Stimulated activated naive CD4-positive, alpha-beta T cell (primary cell): ENCODE data around the gene SLC6A20.

ENCODE experiments used
- DNase-seq, 6 experiments: peaks; one replicate each; lab custom pipeline; 2025; lab: John Stamatoyannopoulos, UW

Gene SLC6A20, protein sequence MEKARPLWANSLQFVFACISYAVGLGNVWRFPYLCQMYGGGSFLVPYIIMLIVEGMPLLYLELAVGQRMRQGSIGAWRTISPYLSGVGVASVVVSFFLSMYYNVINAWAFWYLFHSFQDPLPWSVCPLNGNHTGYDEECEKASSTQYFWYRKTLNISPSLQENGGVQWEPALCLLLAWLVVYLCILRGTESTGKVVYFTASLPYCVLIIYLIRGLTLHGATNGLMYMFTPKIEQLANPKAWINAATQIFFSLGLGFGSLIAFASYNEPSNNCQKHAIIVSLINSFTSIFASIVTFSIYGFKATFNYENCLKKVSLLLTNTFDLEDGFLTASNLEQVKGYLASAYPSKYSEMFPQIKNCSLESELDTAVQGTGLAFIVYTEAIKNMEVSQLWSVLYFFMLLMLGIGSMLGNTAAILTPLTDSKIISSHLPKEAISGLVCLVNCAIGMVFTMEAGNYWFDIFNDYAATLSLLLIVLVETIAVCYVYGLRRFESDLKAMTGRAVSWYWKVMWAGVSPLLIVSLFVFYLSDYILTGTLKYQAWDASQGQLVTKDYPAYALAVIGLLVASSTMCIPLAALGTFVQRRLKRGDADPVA

GRCh38 chr3:45795882-45796765, at the start of gene SLC6A20:
SLC6A20 (minus strand) TSS chr3:45796536; CDS start chr3:45796419, 117 bp downstream.
- DNase-seq, result peak in 2 of 6 experiments; percentile 36 to 37

- no peak for DNase-seq
Measured at GRCh38 chr3:45844616-45845015, 48.3 kb upstream of the SLC6A20 start.

DNA sequence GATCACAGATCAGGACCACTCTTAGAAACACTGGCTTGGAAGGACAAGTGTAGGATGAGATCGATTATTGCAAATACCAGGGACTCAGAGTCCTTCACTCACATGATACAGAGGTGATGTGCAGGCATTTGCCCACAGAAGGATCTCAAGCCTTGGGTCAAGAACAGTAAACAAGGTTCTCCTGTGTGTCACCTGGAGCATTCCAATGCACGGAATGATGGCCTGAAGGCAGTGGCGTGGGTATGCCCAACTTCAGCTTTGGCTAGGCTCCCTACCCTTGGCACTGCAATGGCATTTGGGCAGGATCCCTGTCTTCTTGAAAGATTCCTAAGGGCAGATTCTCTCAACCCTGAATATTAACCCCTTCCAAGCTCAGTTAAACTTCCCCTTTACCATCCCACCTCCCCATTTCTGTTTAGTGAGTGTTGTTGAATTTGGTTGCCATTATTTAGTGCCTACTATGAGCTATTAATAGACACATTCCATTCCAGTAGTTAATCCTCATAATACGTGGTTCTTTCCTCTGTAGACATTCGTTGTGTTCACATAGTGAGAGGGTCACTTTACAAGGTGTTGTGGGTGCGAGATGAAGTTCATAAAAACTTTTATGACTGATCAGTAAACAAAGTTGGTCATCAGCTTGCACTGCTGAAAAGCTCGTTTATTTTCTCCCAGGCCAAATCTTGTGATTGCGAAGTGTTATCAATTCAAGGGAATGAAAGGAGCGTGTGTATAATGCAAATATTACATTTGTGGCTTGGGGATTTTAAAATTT, 46.7 kb upstream of the SLC6A20 start:
- no peak for DNase-seq

DNA sequence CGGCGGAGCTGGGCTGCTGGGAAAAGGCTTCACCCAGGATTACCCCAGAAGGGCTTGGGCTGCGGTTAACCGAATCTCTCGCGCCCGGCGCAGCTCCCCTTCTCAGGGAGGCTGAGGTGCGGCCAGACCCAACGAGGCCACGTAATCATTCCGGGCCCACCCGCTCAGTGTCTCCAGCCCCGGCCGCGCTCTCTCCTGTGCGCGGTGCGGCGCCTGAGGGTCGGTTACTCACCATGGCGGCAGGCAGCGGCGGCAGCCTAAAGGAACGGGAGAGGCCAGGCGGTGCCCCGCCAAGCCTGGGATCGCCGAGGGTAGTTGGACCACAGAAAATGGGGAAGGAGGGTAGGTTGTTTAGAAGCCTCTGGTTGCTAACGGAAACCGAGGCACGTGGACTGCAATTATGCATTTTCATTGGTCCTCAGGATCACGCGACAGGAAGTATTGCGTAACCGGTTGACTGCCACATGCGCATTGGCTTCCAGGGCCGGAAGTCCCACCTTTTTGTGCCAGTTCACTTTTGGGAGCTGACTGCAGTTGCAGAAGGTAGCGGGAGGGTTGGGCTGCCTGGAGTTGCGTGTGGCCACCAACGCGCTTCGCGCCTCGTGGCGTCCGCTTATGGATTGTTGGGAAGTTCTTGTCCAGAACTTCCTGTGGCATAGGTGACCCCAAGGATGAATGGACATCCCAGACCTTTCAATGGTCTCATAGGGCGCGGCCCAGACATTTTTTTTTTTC, 45.6 kb upstream of the SLC6A20 start, which contains the start of gene LZTFL1:
Gene LZTFL1, minus strand, starts transcription at position 363 of the 735 bp plus-strand sequence. Its CDS starts 128 bp downstream, at position 235.
- peak; percentile 77 to 91 (median 88) for DNase-seq

GRCh38 chr3:45841420-45841756, 45.1 kb upstream of the SLC6A20 start:
- DNase-seq, result peak in 3 of 6 experiments; percentile 31 to 66 (median 64)

GRCh38 chr3:45838466-45838865, 42.1 kb upstream of the SLC6A20 start:
- DNase-seq, result no peak

DNA sequence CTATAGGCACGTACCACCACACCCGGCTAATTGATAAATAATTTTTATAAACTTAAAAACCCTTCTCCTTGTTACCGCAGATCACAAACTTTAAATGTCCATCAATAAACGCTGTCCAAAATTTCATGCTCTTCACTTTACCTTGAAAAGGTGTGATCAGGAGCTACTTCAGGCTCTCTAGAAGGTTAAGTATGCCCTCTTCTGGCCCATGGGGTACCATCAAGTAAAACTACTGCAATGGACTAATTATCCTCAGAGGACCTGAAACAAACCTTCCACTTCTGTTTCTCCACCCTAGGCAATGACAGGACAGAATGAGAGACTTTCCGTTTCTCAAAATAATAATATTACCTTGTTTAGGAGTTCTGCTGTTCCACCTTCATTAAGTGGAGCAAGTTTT, 36.4 kb upstream of the SLC6A20 start:
- no peak for DNase-seq

DNA sequence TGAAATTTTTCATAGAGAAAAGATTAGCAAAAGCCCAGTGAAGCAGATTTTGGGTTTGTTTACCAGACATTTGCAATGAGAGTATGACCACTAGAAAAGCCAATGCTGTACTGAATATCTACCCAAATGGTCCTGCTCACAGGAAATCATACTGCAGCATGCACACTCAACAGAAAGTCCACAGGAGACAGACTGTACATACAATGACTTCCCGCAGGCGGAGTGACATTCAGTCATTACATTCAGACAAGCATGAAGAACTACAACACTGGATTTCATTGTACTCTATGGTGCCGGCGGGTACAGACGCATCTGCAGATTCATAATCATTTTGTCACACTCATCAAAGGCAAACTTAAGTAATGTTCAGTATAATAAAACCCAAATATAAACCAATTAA, 33.8 kb upstream of the SLC6A20 start:
- no peak for DNase-seq

GRCh38 chr3:45826908-45827307, 30.6 kb upstream of the SLC6A20 start:
- DNase-seq, result no peak

DNA sequence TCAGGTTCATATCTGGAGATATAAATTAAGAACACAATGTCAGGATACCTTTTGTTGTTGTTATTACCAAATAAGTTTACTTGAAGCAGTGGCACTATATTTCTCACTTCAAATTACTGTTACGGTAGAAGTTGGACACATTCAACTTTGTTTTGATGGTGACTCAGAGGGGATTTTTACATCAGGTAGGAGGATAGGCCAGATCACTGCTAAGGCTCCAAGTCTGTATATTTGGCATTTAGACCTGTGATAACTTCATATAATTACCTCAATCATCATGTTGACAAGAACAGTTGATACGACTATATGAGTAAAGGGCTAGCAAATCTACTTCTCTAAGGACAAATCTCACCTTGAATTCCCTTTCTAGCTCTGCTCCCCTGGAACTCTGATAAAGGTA, 30.0 kb upstream of the SLC6A20 start:
- DNase-seq, result no peak

DNA sequence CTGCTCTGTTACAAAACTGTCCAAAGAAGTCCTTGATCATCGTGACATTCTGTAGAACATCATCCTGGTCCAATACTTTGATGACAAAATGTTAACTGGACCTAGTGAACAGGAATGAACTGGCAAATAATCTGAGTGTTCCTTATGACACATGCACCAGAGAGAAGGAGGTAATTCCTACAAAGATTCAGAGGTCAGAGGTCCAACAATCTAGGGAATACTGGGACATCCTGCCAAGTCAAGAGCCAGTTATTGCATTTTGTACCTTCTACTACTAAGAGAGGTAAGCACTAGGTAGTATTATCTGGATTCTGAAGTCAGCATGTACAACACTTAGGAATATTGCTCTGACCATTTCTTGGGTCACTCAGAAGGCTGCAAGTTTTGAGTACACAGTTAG, 24.8 kb upstream of the SLC6A20 start:
- no peak for DNase-seq

DNA sequence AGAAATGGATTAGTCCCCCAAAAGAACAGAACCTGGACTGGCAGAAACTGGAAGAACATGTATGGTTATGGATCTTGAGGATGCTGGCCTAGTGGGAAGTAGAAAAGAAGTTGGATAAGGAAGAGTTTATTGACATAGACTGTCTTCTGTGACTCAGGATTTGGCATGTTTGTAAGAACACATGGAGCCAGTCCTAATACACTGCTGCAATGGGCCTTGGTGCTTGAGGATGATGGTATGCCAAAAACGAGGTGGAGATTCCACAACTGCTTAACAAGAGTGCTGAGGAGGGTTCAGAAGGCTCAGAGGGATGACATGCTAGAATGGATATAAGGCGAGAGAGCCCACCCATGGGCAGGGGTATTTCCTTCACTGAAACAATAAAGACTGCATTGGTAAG, 23.2 kb upstream of the SLC6A20 start:
- no peak for DNase-seq

GRCh38 chr3:45817831-45818522, 21.6 kb upstream of the SLC6A20 start:
- no peak for DNase-seq

DNA sequence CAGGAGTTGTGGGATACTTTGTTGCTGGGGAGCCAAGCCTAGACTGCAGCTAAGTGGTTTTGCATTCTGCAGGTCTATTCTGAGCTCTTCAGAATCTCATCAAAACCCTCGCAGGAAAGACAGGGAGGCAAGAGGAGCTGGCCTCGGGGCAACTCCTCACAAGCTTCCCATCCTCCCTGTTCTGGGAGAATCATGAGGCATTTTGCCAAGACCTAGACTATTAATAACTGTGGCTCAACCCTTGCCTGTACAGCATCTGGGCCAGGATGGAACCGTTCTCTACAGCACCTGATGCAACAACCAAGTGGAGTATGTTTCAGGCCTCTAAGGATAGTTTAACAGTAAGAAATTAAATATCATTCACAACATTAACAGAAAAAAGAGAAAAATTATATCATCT, 20.2 kb upstream of the SLC6A20 start:
- no peak for DNase-seq

- DNase-seq, result no peak
Measured at GRCh38 chr3:45814322-45814721, 18.0 kb upstream of the SLC6A20 start.

DNA sequence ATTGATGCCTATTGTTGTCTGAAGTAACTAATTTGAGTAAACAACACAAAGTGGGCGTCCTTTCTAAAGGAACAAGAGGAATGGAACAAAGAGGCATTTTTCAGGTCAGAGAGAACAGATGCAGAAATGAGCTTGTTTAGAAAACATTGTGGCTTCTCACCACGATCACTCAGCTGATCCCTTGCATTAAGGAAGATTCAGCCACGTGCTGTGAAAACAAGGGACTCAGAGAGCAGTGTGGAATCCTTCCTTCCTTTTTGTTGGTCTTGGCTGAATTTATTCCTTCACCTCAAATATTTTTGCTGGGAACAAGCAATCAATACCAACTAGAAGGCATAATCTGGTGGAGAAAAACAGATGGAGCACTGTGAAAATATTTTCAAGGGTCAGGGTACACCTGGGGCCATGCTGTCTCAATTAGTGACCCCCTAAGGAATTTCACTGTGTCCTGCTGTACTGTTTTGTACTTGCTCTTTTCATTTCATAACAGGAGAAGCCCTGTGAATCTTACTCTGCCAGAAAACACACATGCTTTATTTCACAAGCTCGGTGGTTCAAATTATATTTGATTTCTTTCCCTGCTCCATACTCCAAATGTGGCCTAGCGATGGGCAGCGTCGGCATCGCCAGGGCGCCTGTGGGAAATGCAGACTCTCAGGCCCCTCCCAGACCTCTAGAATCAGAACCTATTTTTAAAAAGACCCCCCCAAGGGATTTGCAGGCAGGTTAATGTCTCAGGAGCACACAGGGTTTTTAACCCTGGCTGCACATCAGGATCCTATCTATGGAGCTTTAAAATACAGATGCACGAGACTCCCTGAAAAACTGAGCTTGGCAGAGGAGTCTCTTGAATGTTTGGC, 11.6 kb upstream of the SLC6A20 start:
- DNase-seq, result no peak

GRCh38 chr3:45807133-45807532, 10.8 kb upstream of the SLC6A20 start:
- no peak for DNase-seq

DNA sequence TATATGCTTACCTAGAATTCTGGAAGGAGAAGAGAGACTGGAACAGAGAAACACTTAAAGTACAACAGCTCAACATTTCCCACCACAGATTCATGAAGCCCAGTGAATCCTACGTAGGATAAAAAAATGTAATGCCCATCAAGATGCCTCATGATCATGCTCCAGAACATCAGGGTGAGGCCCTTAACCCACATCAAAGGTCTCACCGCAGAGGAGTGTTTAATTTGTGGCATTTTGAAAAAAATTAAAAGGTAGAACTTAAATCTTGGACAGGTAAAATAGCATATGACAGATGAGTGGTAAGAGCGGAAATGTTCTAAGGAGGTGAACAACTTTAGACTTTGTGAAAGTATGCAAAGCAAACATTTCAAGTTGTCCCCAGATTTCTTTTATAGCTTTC, 9.7 kb upstream of the SLC6A20 start:
- DNase-seq, result no peak

DNA sequence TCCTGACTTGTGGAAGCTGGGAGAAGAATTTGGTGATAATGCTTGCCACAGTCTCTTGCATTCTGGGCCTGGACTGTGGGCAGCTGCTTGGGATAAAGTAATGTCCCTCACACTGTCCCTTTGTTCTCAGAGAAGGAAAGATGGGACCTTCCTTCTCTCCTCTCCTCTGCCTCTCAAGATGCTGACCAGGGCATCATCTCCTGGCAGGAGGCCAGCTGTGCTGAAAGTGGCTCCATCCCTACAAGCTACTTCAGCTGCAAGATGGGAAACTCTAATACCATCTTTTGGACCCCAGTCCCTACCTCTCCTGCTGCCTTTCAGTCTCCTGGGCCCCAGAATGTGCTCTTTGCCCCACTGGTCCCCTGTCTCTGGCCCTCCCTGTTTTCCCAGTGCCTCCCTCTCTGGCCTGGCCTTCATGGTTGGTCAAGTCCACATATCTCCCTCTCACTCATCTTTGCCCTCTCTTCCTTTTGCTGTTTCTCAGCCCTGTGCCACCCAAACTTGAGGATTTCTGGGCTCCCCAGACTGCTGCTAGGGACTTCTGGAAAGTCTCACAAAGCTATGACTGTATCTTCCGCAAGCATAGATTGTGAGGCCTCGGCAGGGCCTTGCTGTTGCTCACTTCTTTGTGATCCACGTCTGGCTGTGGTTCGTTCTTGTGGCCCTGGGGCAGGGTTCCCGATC, 7.1 kb upstream of the SLC6A20 start:
- DNase-seq, result no peak
